SK-N-MC (cell line): Measurements from ENCODE around the gene TAAR9.

Experiments
- EZH2 ChIP-seq: fragments of 200-600 bp; sonication (generic); IDR thresholded peaks from one replicate; pipeline ENCODE4 v1.6.1; 2017; ENCODE audit warnings: antibody characterized with exemption
- FOXP2 ChIP-seq: optimal IDR thresholded peaks from 2 replicates; pipeline ENCODE3; 2011; ENCODE audit warnings: mild to moderate bottlenecking, moderate library complexity; ENCODE audit not compliant: insufficient read depth; ENCODE audit errors: extremely low read length, control extremely low read depth
- POLR2AphosphoS5 ChIP-seq: IDR thresholded peaks from 2 replicates; pipeline ENCODE4 v1.6.1; 2012; ENCODE audit warnings: mild to moderate bottlenecking, low read depth, low read length, borderline replicate concordance

- TF ChIP-seq EZH2 (no peak), POLR2AphosphoS5 (no peak), FOXP2 (no peak)
Observed at GRCh38 chr6:132537977-132538376, at the start of gene TAAR9.
